ENCODE measurements around the gene MYBPC1.

MYBPC1 gene

DNA sequence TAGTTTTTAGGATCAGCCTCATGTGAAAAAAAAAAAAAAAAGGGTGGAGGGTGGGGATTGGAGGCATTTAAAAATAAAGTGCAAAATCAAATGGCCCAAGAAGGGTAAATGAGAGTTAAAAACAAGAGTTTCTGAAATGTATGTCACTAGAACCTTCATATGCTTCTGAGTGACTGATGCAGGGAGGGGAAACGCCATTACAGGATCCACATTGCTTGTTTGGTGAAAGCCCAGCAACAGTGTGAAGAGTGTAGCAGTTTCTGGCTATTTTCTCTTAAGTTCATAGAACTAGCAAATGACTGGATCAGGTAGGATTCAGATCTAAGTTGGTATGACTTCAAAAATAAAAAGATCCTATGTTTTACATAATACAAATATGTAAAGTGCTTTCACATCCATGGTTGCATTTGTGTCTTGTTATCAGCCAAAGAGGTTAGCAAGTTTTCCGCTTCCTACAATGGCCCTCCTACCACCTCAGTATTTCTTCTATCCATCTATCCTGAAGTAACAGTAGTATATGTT is 105.6 kb downstream of the MYBPC1 start:
- Histone ChIP-seq H4K20me1 (ENCODE audit: insufficient read depth, low read length, poor library complexity, severe bottlenecking) (peaks cover 30% of the 10 kb centered on the region), H3K9me2 (replicated peaks; ENCODE audit: low read depth, low read length) (no peaks in the 10 kb centered on the region), H3K9ac (ENCODE audit: low read depth, low read length, poor library complexity, severe bottlenecking) (peak overlapping the region; percentile 83), H3K36me3 (ENCODE audit: insufficient read depth, low read length) (no peaks in the 10 kb centered on the region), H3K9me3 (ENCODE audit: insufficient read depth, low read depth, low read length) (no peaks in the 10 kb centered on the region), H3K79me2 (ENCODE audit: insufficient read depth, low read length) (peaks cover 70% of the 10 kb centered on the region), H2AFZ (ENCODE audit: low read length) (no peak overlapping the region), H3K4me3 (ENCODE audit: low read length, poor library complexity, severe bottlenecking) (peak overlapping the region; percentile 81), H3K4me1 (ENCODE audit: insufficient read depth, low read length, poor library complexity, severe bottlenecking) (peaks cover 50% of the 10 kb centered on the region), H3F3A (ENCODE audit: low read depth) (no peaks in the 10 kb centered on the region), H3K4me2 (ENCODE audit: low read depth, low read length, poor library complexity, severe bottlenecking) (peak overlapping the region; percentile 78), H3K27me3 (ENCODE audit: insufficient read depth, low read length, poor library complexity, severe bottlenecking) (no peaks in the 10 kb centered on the region)
- TF ChIP-seq, protein P1, sequence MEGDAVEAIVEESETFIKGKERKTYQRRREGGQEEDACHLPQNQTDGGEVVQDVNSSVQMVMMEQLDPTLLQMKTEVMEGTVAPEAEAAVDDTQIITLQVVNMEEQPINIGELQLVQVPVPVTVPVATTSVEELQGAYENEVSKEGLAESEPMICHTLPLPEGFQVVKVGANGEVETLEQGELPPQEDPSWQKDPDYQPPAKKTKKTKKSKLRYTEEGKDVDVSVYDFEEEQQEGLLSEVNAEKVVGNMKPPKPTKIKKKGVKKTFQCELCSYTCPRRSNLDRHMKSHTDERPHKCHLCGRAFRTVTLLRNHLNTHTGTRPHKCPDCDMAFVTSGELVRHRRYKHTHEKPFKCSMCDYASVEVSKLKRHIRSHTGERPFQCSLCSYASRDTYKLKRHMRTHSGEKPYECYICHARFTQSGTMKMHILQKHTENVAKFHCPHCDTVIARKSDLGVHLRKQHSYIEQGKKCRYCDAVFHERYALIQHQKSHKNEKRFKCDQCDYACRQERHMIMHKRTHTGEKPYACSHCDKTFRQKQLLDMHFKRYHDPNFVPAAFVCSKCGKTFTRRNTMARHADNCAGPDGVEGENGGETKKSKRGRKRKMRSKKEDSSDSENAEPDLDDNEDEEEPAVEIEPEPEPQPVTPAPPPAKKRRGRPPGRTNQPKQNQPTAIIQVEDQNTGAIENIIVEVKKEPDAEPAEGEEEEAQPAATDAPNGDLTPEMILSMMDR (conservative IDR thresholded peaks at IDR 0.05; ENCODE audit: low read length) = no peak
- TF ChIP-seq EZH2phosphoT487 (IDR thresholded peaks at IDR 0.05; ENCODE audit: borderline replicate concordance) = no peak

DNA sequence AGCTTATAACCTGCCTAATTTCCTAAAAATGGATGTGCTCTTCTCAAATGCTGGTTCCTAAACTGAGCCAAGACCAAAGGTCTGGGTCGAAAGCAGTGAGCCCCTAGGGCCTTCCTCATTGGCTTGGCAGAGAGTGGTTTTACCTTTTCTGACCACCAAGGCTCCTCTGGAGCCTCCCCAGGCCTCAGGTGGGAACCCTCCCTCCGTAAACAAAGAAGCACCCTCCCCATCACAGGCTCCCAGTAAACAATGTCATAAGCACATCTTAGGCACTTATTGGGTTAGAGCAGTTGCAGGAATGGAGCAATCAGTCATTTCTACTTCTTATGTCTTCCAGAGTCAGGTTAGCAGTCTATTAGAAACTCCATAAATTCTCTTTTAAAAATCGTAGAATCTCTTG is 108.7 kb downstream of the MYBPC1 start:
- H3K36me3 ChIP-seq (ENCODE audit: insufficient read depth, low read length) = no peaks in the 10 kb centered on the region
- no peak for TF ChIP-seq EZH2phosphoT487 (IDR thresholded peaks at IDR 0.05; ENCODE audit: borderline replicate concordance)
- TF ChIP-seq, protein P1 (conservative IDR thresholded peaks at IDR 0.05; ENCODE audit: low read length) = no peak
- peaks cover 33% of the 10 kb centered on the region for H4K20me1 ChIP-seq (ENCODE audit: insufficient read depth, low read length, poor library complexity, severe bottlenecking)
- H2AFZ ChIP-seq (ENCODE audit: low read length) = no peak overlapping the region
- H3K79me2 ChIP-seq (ENCODE audit: insufficient read depth, low read length) = peaks cover 78% of the 10 kb centered on the region
- peaks cover 59% of the 10 kb centered on the region for H3K4me1 ChIP-seq (ENCODE audit: insufficient read depth, low read length, poor library complexity, severe bottlenecking)
- H3K27me3 ChIP-seq (ENCODE audit: insufficient read depth, low read length, poor library complexity, severe bottlenecking) = no peaks in the 10 kb centered on the region
- H3K9me3 ChIP-seq (ENCODE audit: insufficient read depth, low read depth, low read length) = no peaks in the 10 kb centered on the region
- no peak overlapping the region for H3K9ac ChIP-seq (ENCODE audit: low read depth, low read length, poor library complexity, severe bottlenecking)
- H3K9me2 ChIP-seq (replicated peaks; ENCODE audit: low read depth, low read length) = no peaks in the 10 kb centered on the region
- H3K4me3 ChIP-seq (ENCODE audit: low read length, poor library complexity, severe bottlenecking) = peak overlapping the region; percentile 20
- H3K4me2 ChIP-seq (ENCODE audit: low read depth, low read length, poor library complexity, severe bottlenecking) = peak overlapping the region; percentile 78
- no peaks in the 10 kb centered on the region for H3F3A ChIP-seq (ENCODE audit: low read depth)

DNA sequence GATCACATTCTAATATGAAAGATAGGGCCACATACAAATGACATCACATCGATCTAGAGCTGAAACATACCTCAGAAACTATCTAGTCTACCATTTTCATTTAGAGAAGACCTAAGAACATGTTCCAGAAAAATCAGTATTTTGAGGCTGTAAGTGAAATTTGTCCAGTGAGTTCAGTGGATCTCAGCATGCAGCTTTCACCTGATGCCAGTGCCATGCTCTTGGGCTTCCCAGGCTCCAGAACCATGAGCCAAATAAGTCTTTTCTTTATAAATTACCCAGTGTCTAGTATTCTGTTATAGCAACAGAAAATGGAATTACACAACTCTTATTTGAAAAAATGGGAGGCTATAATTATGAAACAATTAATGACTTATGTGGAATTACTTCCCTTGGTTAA is 111.6 kb downstream of the MYBPC1 start:
- peaks cover 62% of the 10 kb centered on the region for H3K4me1 ChIP-seq (ENCODE audit: insufficient read depth, low read length, poor library complexity, severe bottlenecking)
- H4K20me1 ChIP-seq (ENCODE audit: insufficient read depth, low read length, poor library complexity, severe bottlenecking) = peaks cover 20% of the 10 kb centered on the region
- TF ChIP-seq, protein P1 (conservative IDR thresholded peaks at IDR 0.05; ENCODE audit: low read length) = no peak
- TF ChIP-seq EZH2phosphoT487 (IDR thresholded peaks at IDR 0.05; ENCODE audit: borderline replicate concordance) = no peak
- H3K9me2 ChIP-seq (replicated peaks; ENCODE audit: low read depth, low read length) = no peaks in the 10 kb centered on the region
- H2AFZ ChIP-seq (ENCODE audit: low read length) = no peak overlapping the region
- no peak overlapping the region for H3K9ac ChIP-seq (ENCODE audit: low read depth, low read length, poor library complexity, severe bottlenecking)
- H3K4me3 ChIP-seq (ENCODE audit: low read length, poor library complexity, severe bottlenecking) = no peak overlapping the region
- H3K9me3 ChIP-seq (ENCODE audit: insufficient read depth, low read depth, low read length) = no peaks in the 10 kb centered on the region
- H3K27me3 ChIP-seq (ENCODE audit: insufficient read depth, low read length, poor library complexity, severe bottlenecking) = no peaks in the 10 kb centered on the region
- H3F3A ChIP-seq (ENCODE audit: low read depth) = no peaks in the 10 kb centered on the region
- peak overlapping the region; percentile 47 for H3K4me2 ChIP-seq (ENCODE audit: low read depth, low read length, poor library complexity, severe bottlenecking)
- peaks cover 77% of the 10 kb centered on the region for H3K79me2 ChIP-seq (ENCODE audit: insufficient read depth, low read length)
- H3K36me3 ChIP-seq (ENCODE audit: insufficient read depth, low read length) = no peaks in the 10 kb centered on the region
